DMS53 treated with DMSO at 0.1 percent for 48 hours (cell line): Measurements from ENCODE around the gene IQGAP2.
"Not testable (repeated sequence)": the region's sequence is repeated elsewhere in the genome, so short reads cannot be mapped to it uniquely, and the experiment has no call there.

Experiments
- DNase-seq: peaks from one replicate; lab custom pipeline; 2025; ENCODE audit not compliant: unreplicated experiment; lab: John Stamatoyannopoulos, UW

Gene IQGAP2

GRCh38 chr5:76736679-76737556 lies 333.8 kb downstream of the IQGAP2 start:
- DNase-seq: peak; percentile 32

DNA sequence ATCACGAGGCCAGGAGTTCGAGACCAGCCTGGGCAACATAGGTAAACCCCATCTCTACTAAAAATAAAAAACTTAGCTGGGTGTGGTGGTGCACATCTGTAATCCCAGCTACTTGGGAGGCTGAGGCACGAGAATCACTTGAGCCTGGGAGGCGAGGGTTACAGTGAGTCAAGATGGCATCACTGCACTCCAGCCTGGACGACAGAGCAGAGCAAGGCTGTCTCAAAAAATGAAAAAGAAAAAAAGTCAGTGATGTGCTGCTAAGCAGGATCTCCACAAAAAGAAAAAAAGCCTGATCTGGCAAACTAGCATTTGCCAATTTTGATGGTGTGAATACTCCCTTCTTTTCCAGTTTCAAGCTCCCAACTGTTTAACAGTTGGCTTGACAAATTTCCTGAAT lies 334.8 kb downstream of the IQGAP2 start:
- no peak for DNase-seq

- DNase-seq: not testable (repeated sequence)
These were observed 338.4 kb downstream of the IQGAP2 start for GRCh38 chr5:76741506-76741905.

- no peak for DNase-seq
These were observed 339.5 kb downstream of the IQGAP2 start for GRCh38 chr5:76742583-76742982.

GRCh38 chr5:76744632-76745031 lies 341.5 kb downstream of the IQGAP2 start:
- DNase-seq: no peak

- no peak for DNase-seq
These were observed 342.6 kb downstream of the IQGAP2 start for GRCh38 chr5:76745670-76746069.

- DNase-seq: no peak
These were observed 343.6 kb downstream of the IQGAP2 start for GRCh38 chr5:76746677-76747076.

DNA sequence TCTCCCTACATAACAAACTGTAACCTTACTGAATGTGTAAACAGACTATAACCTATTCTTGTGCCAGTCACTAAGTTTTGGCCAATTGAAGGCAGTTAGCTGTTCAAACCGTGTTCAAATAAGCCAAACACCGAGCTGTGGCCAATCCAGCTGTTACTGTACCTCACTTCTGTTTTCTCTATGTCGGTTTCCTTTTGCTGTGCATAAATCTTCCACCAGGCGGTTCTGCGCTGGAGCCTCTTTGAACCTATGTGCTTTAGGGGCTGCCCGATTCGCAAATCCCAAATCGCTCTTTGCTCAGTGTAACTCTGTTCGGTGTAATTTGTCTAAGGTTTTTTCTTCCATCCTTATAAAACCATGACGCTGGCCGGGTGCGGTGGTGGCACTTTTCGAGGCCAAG lies 344.6 kb downstream of the IQGAP2 start:
- no peak for DNase-seq

DNA sequence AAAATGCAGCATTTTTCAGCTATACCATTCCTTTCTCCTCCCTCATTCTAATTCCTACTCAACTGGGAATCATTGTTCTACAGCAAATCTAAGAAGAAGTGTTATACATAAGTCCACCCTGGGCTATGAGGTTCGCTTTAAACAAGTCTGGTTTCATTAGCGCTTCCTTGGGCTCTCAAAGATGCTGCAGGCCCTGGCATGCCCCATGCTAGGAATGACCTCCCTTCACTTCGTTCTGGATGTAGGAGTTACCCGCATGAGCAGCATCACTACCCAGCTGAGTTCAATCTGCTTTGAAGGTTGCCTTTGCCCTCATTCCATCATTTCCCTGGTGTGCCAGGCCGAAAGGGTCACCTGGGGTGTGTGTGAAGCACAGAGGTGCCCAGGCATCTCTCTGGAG lies 348.2 kb downstream of the IQGAP2 start:
- DNase-seq: no peak

GRCh38 chr5:76754668-76755078 lies 351.6 kb downstream of the IQGAP2 start:
- DNase-seq: no peak

DNA sequence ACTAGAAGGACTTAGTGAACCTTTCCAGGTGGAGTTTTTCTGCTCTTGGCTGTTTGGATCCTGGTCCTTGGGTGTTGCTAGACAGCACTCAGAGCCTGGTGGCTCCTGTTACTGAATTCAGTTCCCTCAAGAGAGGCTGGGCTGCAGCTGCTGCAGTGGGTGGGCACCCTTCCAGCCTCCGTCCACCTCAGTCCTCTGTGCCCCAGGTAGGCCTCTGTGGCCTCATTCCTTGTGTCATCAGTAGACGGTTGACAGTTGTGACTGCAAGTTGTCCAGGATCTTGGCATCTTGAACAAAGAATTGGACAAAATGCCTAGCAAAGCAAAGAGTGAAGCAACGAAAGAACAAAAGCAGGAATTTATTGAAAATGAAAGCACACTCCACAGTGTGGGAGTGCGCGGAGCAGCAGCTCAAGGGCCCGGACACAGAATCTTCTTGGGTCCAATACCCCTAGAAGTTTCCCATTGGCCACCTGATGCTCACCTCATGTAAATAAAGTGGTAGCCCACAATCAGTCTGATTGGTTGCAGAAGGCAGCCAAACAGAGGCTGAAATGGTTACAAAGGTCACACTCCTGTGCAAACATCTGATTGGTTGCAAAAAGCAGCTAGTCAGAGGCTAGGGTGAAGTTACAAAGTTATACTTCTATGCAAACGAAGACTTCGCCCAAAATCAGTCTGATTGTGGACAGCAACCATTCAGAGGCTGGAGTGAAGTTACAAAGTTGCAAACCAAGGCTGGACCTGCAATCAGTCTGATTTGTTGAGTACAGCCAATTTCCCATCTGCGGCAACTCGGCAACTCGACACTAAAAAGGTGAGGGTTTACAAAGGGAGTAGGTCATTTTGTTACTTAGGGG lies 352.9 kb downstream of the IQGAP2 start:
- DNase-seq: no peak

DNA sequence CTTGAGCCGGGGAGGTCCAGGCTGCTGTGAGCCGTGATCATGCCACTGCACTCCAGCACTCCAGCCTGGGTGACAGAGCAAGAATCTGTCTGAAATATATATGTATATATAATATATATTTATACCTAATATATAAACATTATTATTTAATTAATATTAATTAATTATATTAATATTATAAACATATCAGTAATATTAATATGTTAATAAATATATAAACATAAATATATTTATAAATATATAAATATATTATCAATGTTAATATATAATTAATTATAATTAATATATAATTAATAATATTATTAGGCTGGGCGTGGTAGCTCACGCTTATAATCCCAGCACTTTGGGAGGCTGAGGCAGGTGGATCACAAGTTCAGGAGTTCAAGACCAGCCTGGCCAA lies 354.0 kb downstream of the IQGAP2 start:
- DNase-seq: no peak
